Breast epithelium (tissue), 3 donors: ENCODE data around the gene SALL4.

Experiments
- POLR2A ChIP-seq: fragments of 450-650 bp; IDR thresholded peaks from one replicate; pipeline ENCODE4 v1.6.1; 2016; ENCODE audit warnings: antibody characterized with exemption, mild to moderate bottlenecking, moderate library complexity
- POLR2AphosphoS5 ChIP-seq, 3 donors: sonication (generic); formaldehyde crosslinking; IDR thresholded peaks; one replicate each; pipeline ENCODE4 v1.6.1; 2017; ENCODE audit warnings: antibody characterized with exemption in 3 of 3
- TF ChIP-seq, protein P1 (sequence below), 3 donors: fragments of 450-650 bp; IDR thresholded peaks; one replicate each; pipeline ENCODE4 v1.5.1; 2016 to 2017; ENCODE audit warnings: antibody characterized with exemption in 3 of 3, mild to moderate bottlenecking in 3 of 3, moderate library complexity in 3 of 3

- no peak for TF ChIP-seq POLR2A
- TF ChIP-seq, protein P1, sequence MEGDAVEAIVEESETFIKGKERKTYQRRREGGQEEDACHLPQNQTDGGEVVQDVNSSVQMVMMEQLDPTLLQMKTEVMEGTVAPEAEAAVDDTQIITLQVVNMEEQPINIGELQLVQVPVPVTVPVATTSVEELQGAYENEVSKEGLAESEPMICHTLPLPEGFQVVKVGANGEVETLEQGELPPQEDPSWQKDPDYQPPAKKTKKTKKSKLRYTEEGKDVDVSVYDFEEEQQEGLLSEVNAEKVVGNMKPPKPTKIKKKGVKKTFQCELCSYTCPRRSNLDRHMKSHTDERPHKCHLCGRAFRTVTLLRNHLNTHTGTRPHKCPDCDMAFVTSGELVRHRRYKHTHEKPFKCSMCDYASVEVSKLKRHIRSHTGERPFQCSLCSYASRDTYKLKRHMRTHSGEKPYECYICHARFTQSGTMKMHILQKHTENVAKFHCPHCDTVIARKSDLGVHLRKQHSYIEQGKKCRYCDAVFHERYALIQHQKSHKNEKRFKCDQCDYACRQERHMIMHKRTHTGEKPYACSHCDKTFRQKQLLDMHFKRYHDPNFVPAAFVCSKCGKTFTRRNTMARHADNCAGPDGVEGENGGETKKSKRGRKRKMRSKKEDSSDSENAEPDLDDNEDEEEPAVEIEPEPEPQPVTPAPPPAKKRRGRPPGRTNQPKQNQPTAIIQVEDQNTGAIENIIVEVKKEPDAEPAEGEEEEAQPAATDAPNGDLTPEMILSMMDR (IDR thresholded peaks at IDR 0.05) = no peak
- no peak for TF ChIP-seq POLR2AphosphoS5 (IDR thresholded peaks at IDR 0.05)
Observed at GRCh38 chr20:51757226-51757625, 45.1 kb downstream of the SALL4 start.
